Upper lobe of left lung (tissue), 6 donors: ENCODE measurements around the gene RASAL2. TPM values are rescaled to one million over a fixed set of nuclear protein-coding genes. Genes with fewer than 3 reads are reported as not detected.

Experiments
- ATAC-seq, 2 donors: fragments of 200-7000 bp; cut with Tn5 transposase; one replicate each; pipeline ENCODE4 v1.9.1; 2022; ENCODE audit warnings: mild to moderate bottlenecking in 2 of 2, moderate library complexity in 2 of 2; ENCODE audit not compliant: low FRiP score in 2 of 2
- DNase-seq, 2 donors: peaks; one replicate each; pipeline ENCODE4 v3.0.0-alpha.2; 2019 to 2020
- H3K27ac ChIP-seq, 4 donors: fragments of 200-600 bp; sonication (generic); one replicate each; pipeline ENCODE4 v1.5.1; 2016 to 2019
- H3K27me3 ChIP-seq, 4 donors: fragments of 200-600 bp; sonication (generic); one replicate each; pipeline ENCODE4 v1.5.1; 2017 to 2019
- H3K36me3 ChIP-seq, 4 donors: fragments of 200-600 bp; sonication (generic); one replicate each; pipeline ENCODE4 v1.5.1; 2016 to 2019
- H3K4me1 ChIP-seq, 4 donors: fragments of 200-600 bp; sonication (generic); one replicate each; pipeline ENCODE4 v1.5.1; 2018 to 2019
- H3K4me3 ChIP-seq, 4 donors: fragments of 200-600 bp; sonication (generic); one replicate each; pipeline ENCODE4 v1.5.1; 2017 to 2019; ENCODE audit warnings: mild to moderate bottlenecking in 2 of 4, moderate library complexity in 1 of 4
- H3K9me3 ChIP-seq, 4 donors: fragments of 200-600 bp; sonication (generic); one replicate each; pipeline ENCODE4 v1.5.1; 2018 to 2019
- EP300 ChIP-seq, 4 donors: sonication (generic); formaldehyde crosslinking; IDR thresholded peaks; one replicate each; pipeline ENCODE4 v1.5.1; 2017; ENCODE audit warnings: antibody characterized with exemption in 4 of 4, control low read depth in 2 of 4
- POLR2A ChIP-seq, 4 donors: fragments of 450-650 bp; IDR thresholded peaks; one replicate each; pipeline ENCODE4 v1.5.1; 2016 to 2017; ENCODE audit warnings: antibody characterized with exemption in 4 of 4, mild to moderate bottlenecking in 2 of 4
- POLR2AphosphoS5 ChIP-seq, 2 donors: sonication (generic); formaldehyde crosslinking; IDR thresholded peaks; one replicate each; pipeline ENCODE4 v1.5.1; 2017; ENCODE audit warnings: antibody characterized with exemption in 2 of 2
- WGBS, 2 donors: methylation state at CpG; one replicate each; pipeline ENCODE4 v1.1.5; 2017 to 2018; 5-methylcytosine and 5-hydroxymethylcytosine counted together
- total RNA-seq, 6 donors: library from RNA; depleted of rRNA in 4 of 6; stranded (reverse); fragments of >200 nt in 4 of 6; gene quantifications; one replicate each; pipeline versions ENCODE4 v1.1.0 to v1.2.1, GENCODE V29; 2016 to 2021
- TF ChIP-seq, protein P1 (sequence below), 6 experiments: fragments of 450-650 bp in 4 of 6; fragments of 200-600 bp in 2 of 6; sonication (generic) in 2 of 6; IDR thresholded peaks; one replicate each; pipeline ENCODE4 v1.5.1; 2016 to 2019; ENCODE audit warnings: antibody characterized with exemption in 6 of 6
- donor health status: DM: no; HTN: no; CAD: no; lungs with moderate emphysema.
- donor health status: DM: no; HTN: yes; CAD: no; lungs with severe emphysema.

The RASAL2 gene
- total RNA-seq, 6 donors from 2014 or later: 24.7 to 59.0 (median 41.6) TPM

DNA sequence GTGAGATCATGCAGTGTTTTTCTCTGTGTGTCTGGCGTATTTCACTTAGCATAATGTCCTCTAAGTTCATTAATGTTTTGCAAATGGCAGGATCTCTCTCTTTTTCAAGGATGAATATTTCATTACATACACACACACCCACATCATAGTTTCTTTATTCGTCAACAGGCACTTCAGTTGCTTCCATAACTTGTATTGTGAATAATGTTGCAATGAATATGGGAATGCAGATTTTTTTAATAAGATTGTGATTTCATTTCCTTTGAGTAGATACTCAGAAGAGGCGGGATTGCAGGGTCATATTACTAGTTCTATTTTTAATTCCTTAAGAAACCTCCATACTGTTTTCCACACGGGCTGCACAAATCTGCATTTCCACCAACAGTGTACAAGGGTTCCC is 268.8 kb downstream of the RASAL2 start:
- TF ChIP-seq EP300 (IDR thresholded peaks at IDR 0.05): no peak
- TF ChIP-seq, protein P1, sequence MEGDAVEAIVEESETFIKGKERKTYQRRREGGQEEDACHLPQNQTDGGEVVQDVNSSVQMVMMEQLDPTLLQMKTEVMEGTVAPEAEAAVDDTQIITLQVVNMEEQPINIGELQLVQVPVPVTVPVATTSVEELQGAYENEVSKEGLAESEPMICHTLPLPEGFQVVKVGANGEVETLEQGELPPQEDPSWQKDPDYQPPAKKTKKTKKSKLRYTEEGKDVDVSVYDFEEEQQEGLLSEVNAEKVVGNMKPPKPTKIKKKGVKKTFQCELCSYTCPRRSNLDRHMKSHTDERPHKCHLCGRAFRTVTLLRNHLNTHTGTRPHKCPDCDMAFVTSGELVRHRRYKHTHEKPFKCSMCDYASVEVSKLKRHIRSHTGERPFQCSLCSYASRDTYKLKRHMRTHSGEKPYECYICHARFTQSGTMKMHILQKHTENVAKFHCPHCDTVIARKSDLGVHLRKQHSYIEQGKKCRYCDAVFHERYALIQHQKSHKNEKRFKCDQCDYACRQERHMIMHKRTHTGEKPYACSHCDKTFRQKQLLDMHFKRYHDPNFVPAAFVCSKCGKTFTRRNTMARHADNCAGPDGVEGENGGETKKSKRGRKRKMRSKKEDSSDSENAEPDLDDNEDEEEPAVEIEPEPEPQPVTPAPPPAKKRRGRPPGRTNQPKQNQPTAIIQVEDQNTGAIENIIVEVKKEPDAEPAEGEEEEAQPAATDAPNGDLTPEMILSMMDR (IDR thresholded peaks at IDR 0.05): no peak
- no peak for TF ChIP-seq POLR2AphosphoS5 (IDR thresholded peaks at IDR 0.05)
- no peak for TF ChIP-seq POLR2A (IDR thresholded peaks at IDR 0.05)
- 85% methylated on average over 4 of the region's 4 CpGs for WGBS, 2 donors
- peaks cover 0 to 4% (median 0%) of the 10 kb centered on the region in 4 donors for H3K4me1 ChIP-seq
- no peak for ATAC-seq
- H3K27me3 ChIP-seq: no peaks in the 10 kb centered on the region
- H3K36me3 ChIP-seq: no peaks in the 10 kb centered on the region
- H3K27ac ChIP-seq: no peak overlapping the region
- H3K9me3 ChIP-seq: no peaks in the 10 kb centered on the region
- H3K4me3 ChIP-seq: no peak overlapping the region
- DNase-seq: no peak

DNA sequence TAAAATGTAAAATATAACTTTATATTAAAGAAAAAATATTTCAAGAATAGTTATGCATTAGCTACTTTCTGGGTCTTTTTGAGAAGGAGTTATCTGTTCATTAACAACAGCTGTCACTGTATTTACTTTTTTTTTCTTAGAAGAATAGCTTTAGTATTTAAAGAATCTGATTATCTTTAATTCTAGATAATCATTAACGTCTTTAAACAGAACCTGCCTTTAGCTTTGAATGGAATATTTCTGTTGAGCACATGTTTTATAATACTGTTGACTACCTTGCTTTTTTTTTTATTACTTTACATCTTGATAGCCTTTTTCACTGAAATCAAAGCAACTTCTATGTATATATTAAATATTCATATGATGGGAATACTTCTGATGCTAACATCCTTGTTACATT is 270.9 kb downstream of the RASAL2 start:
- TF ChIP-seq POLR2AphosphoS5 (IDR thresholded peaks at IDR 0.05) (no peak), EP300 (IDR thresholded peaks at IDR 0.05) (no peak), POLR2A (IDR thresholded peaks at IDR 0.05) (no peak)
- TF ChIP-seq, protein P1 (IDR thresholded peaks at IDR 0.05): no peak
- H3K27ac ChIP-seq: no peak overlapping the region
- DNase-seq (no peak), ATAC-seq (no peak)
- H3K27me3 ChIP-seq: no peaks in the 10 kb centered on the region
- no peak overlapping the region for H3K4me3 ChIP-seq
- WGBS, 2 donors: 59 to 67% methylated on average over 1 of the region's 1 CpG
- peaks cover 0 to 4% (median 0%) of the 10 kb centered on the region in 4 donors for H3K4me1 ChIP-seq
- H3K36me3 ChIP-seq: no peaks in the 10 kb centered on the region
- no peaks in the 10 kb centered on the region for H3K9me3 ChIP-seq

DNA sequence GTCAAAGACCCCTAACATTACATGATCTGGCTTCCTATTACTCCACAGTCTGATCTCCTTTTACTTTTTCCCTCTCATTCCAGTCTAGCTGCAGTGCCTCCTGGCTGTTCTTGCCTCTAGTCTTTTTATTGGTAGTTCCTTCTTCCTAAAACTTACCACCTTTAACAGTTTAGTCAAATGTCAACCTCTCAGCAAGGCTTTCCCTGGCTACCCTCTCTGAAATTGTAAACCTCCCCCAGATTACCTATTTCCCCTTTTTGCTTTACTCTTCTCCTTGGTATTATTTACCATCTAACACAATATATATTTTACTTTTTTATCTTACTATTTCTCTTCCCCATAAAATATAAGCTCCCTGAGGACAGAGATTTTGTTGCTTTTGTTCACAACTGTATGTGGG is 273.2 kb downstream of the RASAL2 start:
- Histone ChIP-seq H3K27ac (no peak overlapping the region), H3K27me3 (no peaks in the 10 kb centered on the region), H3K4me3 (no peak overlapping the region), H3K36me3 (no peaks in the 10 kb centered on the region), H3K9me3 (no peaks in the 10 kb centered on the region), H3K4me1 (peaks cover 0 to 8% (median 5%) of the 10 kb centered on the region in 4 donors)
- TF ChIP-seq, protein P1 (IDR thresholded peaks at IDR 0.05): no peak
- TF ChIP-seq POLR2AphosphoS5 (IDR thresholded peaks at IDR 0.05): no peak
- TF ChIP-seq EP300 (IDR thresholded peaks at IDR 0.05): no peak
- no peak for TF ChIP-seq POLR2A (IDR thresholded peaks at IDR 0.05)
- ATAC-seq: no peak
- DNase-seq: no peak

DNA sequence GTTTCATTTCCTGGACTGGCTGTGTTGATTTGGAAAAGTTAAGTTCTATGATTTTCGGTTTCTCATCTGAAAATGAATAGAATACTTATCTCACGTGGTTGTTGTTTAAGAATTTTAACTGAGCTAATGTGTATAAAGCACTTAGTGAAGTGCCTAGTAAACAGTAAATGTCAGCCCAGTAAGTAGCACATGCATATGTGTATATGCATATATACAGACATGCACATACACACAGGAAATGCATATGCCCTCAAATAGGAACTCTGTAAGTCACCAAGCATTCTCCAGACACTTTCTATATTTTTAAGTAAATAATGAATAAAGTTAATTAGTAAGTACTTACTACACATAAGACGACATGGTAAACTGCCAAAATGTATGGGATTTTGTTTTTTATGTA is 274.3 kb downstream of the RASAL2 start:
- TF ChIP-seq, protein P1 (IDR thresholded peaks at IDR 0.05): no peak
- no peak for TF ChIP-seq POLR2AphosphoS5 (IDR thresholded peaks at IDR 0.05)
- TF ChIP-seq EP300 (IDR thresholded peaks at IDR 0.05): no peak
- no peak for TF ChIP-seq POLR2A (IDR thresholded peaks at IDR 0.05)
- 66 to 69% methylated on average over 3 of the region's 3 CpGs for WGBS, 2 donors

DNA sequence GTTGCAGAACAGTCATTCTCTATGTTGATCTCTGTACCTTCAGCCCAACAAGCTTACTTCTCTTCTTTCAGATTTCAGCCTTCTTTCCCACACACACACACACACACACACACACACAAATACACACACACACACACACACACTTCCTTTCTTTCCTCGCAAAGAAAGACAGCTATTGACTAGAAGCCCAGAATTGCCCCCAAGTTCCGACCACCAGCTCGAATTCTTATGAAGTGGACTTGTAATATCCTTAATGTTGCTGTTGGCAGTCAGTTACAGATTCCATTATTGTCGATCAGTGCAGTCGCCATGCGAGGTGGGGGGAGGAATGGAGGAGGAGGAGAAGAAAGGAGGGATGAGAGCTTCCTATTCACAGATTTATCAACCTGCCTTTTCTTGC is 277.3 kb downstream of the RASAL2 start:
- no peak overlapping the region for H3K27ac ChIP-seq
- H3K27me3 ChIP-seq: no peaks in the 10 kb centered on the region
- ATAC-seq (peak in 1 of 2 donors; percentile 58), DNase-seq (no peak)
- TF ChIP-seq POLR2AphosphoS5 (IDR thresholded peaks at IDR 0.05) (no peak), EP300 (IDR thresholded peaks at IDR 0.05) (no peak), POLR2A (IDR thresholded peaks at IDR 0.05) (no peak)
- TF ChIP-seq, protein P1 (IDR thresholded peaks at IDR 0.05): no peak
- H3K36me3 ChIP-seq: no peaks in the 10 kb centered on the region
- H3K4me3 ChIP-seq: peak overlapping the region in 2 of 4 donors; percentile 1 to 22
- H3K4me1 ChIP-seq: peaks cover 0 to 12% (median 6%) of the 10 kb centered on the region in 4 donors
- no peaks in the 10 kb centered on the region for H3K9me3 ChIP-seq
- WGBS, 2 donors: 6 to 18% methylated on average over 6 of the region's 6 CpGs

More for the DNA sequence above, 274.3 kb downstream of the RASAL2 start:
- Histone ChIP-seq H3K27me3 (no peaks in the 10 kb centered on the region), H3K36me3 (no peaks in the 10 kb centered on the region), H3K9me3 (no peaks in the 10 kb centered on the region), H3K27ac (no peak overlapping the region), H3K4me3 (no peak overlapping the region), H3K4me1 (peaks cover 0 to 12% (median 4%) of the 10 kb centered on the region in 4 donors)
- no peak for DNase-seq
- ATAC-seq: no peak
